Transverse colon (tissue), 4 donors: Measurements from ENCODE around the gene ZNF423. TPM values are rescaled to one million over a fixed set of nuclear protein-coding genes. Genes with fewer than 3 reads are reported as not detected.

Source experiments
- DNase-seq: peaks from one replicate; pipeline ENCODE4 v3.0.0-alpha.2; 2019
- H3K27ac ChIP-seq, 4 donors: fragments of 200-600 bp; sonication (generic); 2 replicates each; pipeline ENCODE4 v1.5.1; 2016 to 2018; ENCODE audit warnings: inconsistent platforms in 4 of 4
- H3K27me3 ChIP-seq: fragments of 200-600 bp; sonication (generic); 2 replicates; pipeline ENCODE4 v1.5.1; 2017; ENCODE audit warnings: inconsistent platforms
- H3K36me3 ChIP-seq, 4 donors: fragments of 200-600 bp; sonication (generic); 2 replicates each; pipeline ENCODE4 v1.5.1; 2017 to 2019; ENCODE audit warnings: inconsistent platforms in 4 of 4
- H3K4me1 ChIP-seq, 4 donors: fragments of 200-600 bp; sonication (generic); 2 replicates each; pipeline ENCODE4 v1.5.1; 2017 to 2020; ENCODE audit warnings: inconsistent platforms in 4 of 4
- H3K4me3 ChIP-seq, 4 donors: fragments of 200-600 bp; sonication (generic); 1 replicate in 1 of 4; 2 replicates in 3 of 4; pipeline versions ENCODE4 v1.5.1 to v1.6.1; 2017 to 2019; ENCODE audit warnings: inconsistent platforms in 4 of 4
- H3K9me3 ChIP-seq, 2 donors: fragments of 200-600 bp; sonication (generic); 2 replicates each; pipeline ENCODE4 v1.5.1; 2017 to 2019; ENCODE audit warnings: inconsistent platforms in 2 of 2
- EP300 ChIP-seq: sonication (generic); formaldehyde crosslinking; IDR thresholded peaks from one replicate; pipeline ENCODE4 v1.6.1; 2017; ENCODE audit warnings: antibody characterized with exemption, low read depth
- POLR2A ChIP-seq: fragments of 450-650 bp; IDR thresholded peaks from one replicate; pipeline ENCODE4 v1.6.1; 2016; ENCODE audit warnings: antibody characterized with exemption, mild to moderate bottlenecking, moderate library complexity
- POLR2AphosphoS5 ChIP-seq, 3 donors: sonication (generic); formaldehyde crosslinking; IDR thresholded peaks; one replicate each; pipeline ENCODE4 v1.6.1; 2016; ENCODE audit warnings: antibody characterized with exemption in 3 of 3
- WGBS, 2 donors: methylation state at CpG; one replicate each; pipeline ENCODE4 v1.1.5; 2018; ENCODE audit warnings: low coverage in 1 of 2; 5-methylcytosine and 5-hydroxymethylcytosine counted together
- in situ Hi-C, 4 donors: fragments of 200-750 bp; cut with MboI; loops; one replicate each; pipeline versions ENCODE4 v1.15.0 to v1.15.1; 2017; ENCODE audit warnings: low sequenced_read_pairs in 3 of 4, low pct_ligation_motif_present in 1 of 4, low pct_unique_long_range_greater_than_20kb in 1 of 4
- intact Hi-C: fragments of 100-400 bp; cut with DNase I; formaldehyde crosslinking; loops from one replicate; pipeline ENCODE4 v1.15.1; 2023; ENCODE audit warnings: low total_unique reads
- total RNA-seq, 4 donors: library from RNA; depleted of rRNA; stranded (reverse); fragments of >200 nt; gene quantifications; one replicate each; pipeline ENCODE4 v1.1.0, GENCODE V29; 2016
- TF ChIP-seq, protein P1 (sequence below), 5 experiments: fragments of 200-600 bp in 3 of 5; fragments of 450-650 bp in 2 of 5; sonication (generic) in 3 of 5; IDR thresholded peaks; 1 replicate in 2 of 5; 2 replicates in 3 of 5; pipeline ENCODE4 v1.5.1; 2016 to 2017; ENCODE audit warnings: antibody characterized with exemption in 5 of 5, inconsistent platforms in 3 of 5, mild to moderate bottlenecking in 2 of 5, moderate library complexity in 1 of 5

The ZNF423 gene
- 10 to 100 TPM in 1 of 4 donors, 1 to 10 TPM in 3; 4.9 to 13.1 (median 7.2) TPM for total RNA-seq

DNA sequence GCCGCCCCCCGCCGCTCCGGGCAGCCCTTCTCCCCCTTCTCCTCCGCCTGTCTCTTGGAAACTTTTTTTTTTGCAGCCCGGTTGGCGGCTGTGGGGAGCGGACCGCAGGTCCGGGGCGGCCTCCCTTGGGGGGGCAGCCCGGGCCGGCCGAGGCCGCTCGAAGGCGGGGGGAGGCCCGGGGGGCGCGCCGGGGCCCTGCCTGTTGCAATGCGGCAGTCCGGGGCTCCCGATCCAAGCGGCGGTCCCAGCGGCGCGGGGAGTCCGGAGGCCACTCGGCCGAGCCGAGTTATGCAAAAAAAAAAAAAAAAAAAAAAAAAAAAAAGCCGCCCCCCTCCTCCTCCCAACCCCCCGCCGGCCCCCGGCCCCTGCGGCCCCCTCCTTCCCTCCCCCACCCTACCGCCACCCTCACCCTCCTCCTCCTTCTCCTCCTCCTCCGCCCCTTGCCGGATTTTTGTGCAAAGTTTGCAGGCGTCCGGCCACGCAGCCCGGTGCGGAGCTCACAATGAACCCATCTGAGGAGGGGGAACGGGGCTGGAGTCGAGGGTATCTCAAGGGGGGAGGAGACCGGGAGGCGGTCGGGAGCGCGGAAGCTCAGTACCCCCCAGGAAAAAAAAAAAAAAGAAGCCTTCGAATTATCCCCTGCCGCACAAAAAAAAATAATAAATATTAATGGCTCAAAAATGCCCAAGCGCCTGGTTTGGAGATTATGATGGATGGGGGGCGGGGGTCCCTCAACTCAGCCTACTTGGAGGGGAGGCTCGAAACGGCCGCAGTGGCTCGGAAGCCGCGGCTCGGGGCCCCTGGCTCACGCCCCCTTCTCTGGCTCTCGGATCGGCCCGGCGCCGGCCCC is at the start of gene ZNF423:
TSS of gene ZNF423 (minus strand) at position 291 of the 850 bp plus-strand sequence. CDS start 338 bp downstream, outside the sequence.
- no peaks in the 10 kb centered on the region for H3K27me3 ChIP-seq
- TF ChIP-seq EP300, result no peak
- TF ChIP-seq POLR2A, result peak; percentile 6
- no peaks in the 10 kb centered on the region for H3K36me3 ChIP-seq
- H3K4me3 ChIP-seq, result peak within 1 kb of the TSS; percentile 71 to 88 (median 78)
- in situ Hi-C loops (loop anchor here in 1 of 4 donors (25.0 kb wide), 1 partner anchor 244 kb away; no protein-coding TSS in a partner anchor), intact Hi-C loops (no loop called here)
- DNase-seq, result peak; percentile 35
- no peaks in the 10 kb centered on the region for H3K9me3 ChIP-seq
- peaks cover 23 to 55% (median 50%) of the 10 kb centered on the region in 4 donors for H3K4me1 ChIP-seq
- WGBS, 2 donors, result 0 to 1% methylated on average over 14 to 69 of the region's 70 CpGs
- peak within 1 kb of the TSS; percentile 94 to 98 (median 96) for H3K27ac ChIP-seq

DNA sequence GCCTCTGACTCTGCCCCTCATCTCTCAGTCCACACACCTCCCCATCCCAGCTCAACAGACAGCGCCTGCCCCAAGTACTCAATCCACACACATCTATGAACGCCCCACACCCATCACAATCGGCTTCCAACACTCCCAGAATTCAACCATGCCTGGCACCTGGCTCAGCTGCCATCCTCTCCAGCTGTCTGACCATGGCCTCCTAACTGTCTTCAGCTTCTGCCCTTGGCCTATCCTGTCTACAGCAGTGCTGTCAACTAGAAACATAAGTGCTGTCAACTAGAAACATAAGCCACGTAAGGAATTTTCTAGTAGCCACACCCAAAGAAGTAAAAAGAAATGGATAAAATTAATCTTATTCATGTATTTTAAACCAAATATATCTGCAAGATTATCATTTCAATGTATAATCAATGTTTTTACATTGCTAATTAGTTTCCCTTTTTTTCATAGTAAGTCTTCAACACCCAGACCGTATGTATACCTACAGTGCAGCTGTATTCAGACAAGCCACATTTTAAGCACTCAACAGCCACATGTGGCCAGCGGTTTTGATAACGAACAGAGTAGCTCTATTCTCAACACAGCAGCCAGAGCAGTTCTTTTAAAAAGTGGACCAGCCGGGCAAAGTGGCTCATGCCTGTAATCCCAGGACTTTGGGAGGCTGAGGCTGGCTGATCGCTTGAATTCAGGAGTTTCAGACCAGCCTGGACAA is 48.6 kb upstream of the ZNF423 start:
- no peaks in the 10 kb centered on the region for H3K27me3 ChIP-seq
- 86% methylated on average over 4 to 9 of the region's 9 CpGs for WGBS, 2 donors

DNA sequence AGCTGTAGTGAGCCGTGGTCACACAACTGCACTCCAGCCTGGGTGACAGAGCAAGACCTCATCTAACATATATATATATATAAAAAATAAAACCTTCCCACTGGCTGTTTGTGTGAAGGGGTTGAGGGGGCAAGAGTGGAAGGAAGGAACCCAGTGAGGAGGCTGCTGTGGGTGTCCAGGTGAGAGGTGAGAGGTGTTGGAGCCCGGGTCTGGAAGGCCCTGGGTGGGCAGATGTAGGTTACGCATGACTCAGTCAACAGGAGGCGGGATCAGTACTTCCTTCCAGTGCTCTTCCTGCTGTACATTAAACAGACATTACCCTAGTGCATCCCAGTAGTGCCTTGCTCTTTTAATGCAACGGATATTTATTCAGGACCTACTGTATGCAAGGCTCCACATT is 47.0 kb upstream of the ZNF423 start:
- Histone ChIP-seq H3K9me3 (no peaks in the 10 kb centered on the region), H3K36me3 (no peaks in the 10 kb centered on the region), H3K27me3 (no peaks in the 10 kb centered on the region), H3K4me3 (no peak overlapping the region), H3K4me1 (peaks cover 12 to 19% (median 17%) of the 10 kb centered on the region in 4 donors), H3K27ac (no peak overlapping the region)
- 67 to 68% methylated on average over 3 to 5 of the region's 5 CpGs for WGBS, 2 donors
- intact Hi-C loops, result no loop called here
- TF ChIP-seq EP300, result no peak
- TF ChIP-seq, protein P1, sequence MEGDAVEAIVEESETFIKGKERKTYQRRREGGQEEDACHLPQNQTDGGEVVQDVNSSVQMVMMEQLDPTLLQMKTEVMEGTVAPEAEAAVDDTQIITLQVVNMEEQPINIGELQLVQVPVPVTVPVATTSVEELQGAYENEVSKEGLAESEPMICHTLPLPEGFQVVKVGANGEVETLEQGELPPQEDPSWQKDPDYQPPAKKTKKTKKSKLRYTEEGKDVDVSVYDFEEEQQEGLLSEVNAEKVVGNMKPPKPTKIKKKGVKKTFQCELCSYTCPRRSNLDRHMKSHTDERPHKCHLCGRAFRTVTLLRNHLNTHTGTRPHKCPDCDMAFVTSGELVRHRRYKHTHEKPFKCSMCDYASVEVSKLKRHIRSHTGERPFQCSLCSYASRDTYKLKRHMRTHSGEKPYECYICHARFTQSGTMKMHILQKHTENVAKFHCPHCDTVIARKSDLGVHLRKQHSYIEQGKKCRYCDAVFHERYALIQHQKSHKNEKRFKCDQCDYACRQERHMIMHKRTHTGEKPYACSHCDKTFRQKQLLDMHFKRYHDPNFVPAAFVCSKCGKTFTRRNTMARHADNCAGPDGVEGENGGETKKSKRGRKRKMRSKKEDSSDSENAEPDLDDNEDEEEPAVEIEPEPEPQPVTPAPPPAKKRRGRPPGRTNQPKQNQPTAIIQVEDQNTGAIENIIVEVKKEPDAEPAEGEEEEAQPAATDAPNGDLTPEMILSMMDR (IDR thresholded peaks at IDR 0.05), result no peak
- TF ChIP-seq POLR2AphosphoS5 (IDR thresholded peaks at IDR 0.05), result no peak
- no peak for TF ChIP-seq POLR2A
- in situ Hi-C loops, result loop anchor here in 3 of 4 donors (25.0 kb wide), 1 partner anchor 491 kb away; no protein-coding TSS in a partner anchor
- DNase-seq, result no peak

More for the DNA sequence above, 48.6 kb upstream of the ZNF423 start:
- Histone ChIP-seq H3K4me3 (no peak overlapping the region), H3K9me3 (no peaks in the 10 kb centered on the region), H3K4me1 (peaks cover 12 to 19% (median 17%) of the 10 kb centered on the region in 4 donors), H3K36me3 (no peaks in the 10 kb centered on the region), H3K27ac (no peak overlapping the region)
- no peak for TF ChIP-seq EP300
- no peak for TF ChIP-seq POLR2A
- TF ChIP-seq, protein P1 (IDR thresholded peaks at IDR 0.05), result no peak
- no peak for TF ChIP-seq POLR2AphosphoS5 (IDR thresholded peaks at IDR 0.05)
- in situ Hi-C loops (loop anchor here in 3 of 4 donors (25.0 kb wide), 1 partner anchor 492 kb away; no protein-coding TSS in a partner anchor), intact Hi-C loops (no loop called here)
- no peak for DNase-seq

DNA sequence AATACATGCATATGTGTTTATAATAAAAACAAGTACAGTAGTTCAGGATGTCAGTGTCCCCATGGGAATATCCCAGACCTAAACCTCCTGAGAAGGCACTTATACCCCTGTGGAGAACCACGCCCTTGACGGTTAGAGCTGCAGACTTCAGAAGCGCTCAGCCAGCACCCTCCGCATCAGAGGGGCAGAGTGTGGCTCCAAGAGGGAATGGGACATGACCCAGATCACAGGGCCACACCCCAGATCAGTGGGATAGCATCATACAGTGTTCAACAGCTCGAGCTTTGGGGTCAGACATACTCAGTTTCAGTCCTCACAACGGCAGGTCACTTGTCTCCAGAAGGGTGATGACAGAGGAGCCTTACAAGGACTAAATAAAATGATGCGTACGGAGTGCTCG is 45.8 kb upstream of the ZNF423 start:
- no peaks in the 10 kb centered on the region for H3K36me3 ChIP-seq
- no peak for TF ChIP-seq POLR2AphosphoS5 (IDR thresholded peaks at IDR 0.05)
- TF ChIP-seq, protein P1 (IDR thresholded peaks at IDR 0.05), result no peak
- TF ChIP-seq EP300, result no peak
- no peak for TF ChIP-seq POLR2A
- intact Hi-C loops, result no loop called here
- 71 to 100% methylated on average over 3 to 9 of the region's 9 CpGs for WGBS, 2 donors
- H3K4me3 ChIP-seq, result no peak overlapping the region
- peaks cover 12 to 19% (median 17%) of the 10 kb centered on the region in 4 donors for H3K4me1 ChIP-seq
- H3K27ac ChIP-seq, result no peak overlapping the region
- in situ Hi-C loops, result loop anchor here in 3 of 4 donors (25.0 kb wide), 1 partner anchor 489 kb away; no protein-coding TSS in a partner anchor
- H3K9me3 ChIP-seq, result no peaks in the 10 kb centered on the region
- no peak for DNase-seq
- no peaks in the 10 kb centered on the region for H3K27me3 ChIP-seq
